A549 (cell line): ENCODE data around the gene GRK5. TPM values are rescaled to one million over a fixed set of nuclear protein-coding genes. Genes with fewer than 3 reads are reported as not detected.

Experiments
- ATAC-seq, 2 experiments: fragments of 200-7000 bp in 1 of 2; fragments of >200 bp in 1 of 2; cut with Nextera tagmentation in 1 of 2; cut with Tn5 transposase in 1 of 2; 3 replicates each; pipeline versions ENCODE4 v1.8.0 to v1.9.1; 2018 to 2020; ENCODE audit warnings: mild to moderate bottlenecking in 1 of 2, moderate library complexity in 1 of 2
- CTCF ChIA-PET: fragments of 300-600 bp; sonication (Branson Sonifier 250); formaldehyde crosslinking; extraction: SDS; loops from one replicate; lab custom pipeline; 2021; ENCODE audit warnings: antibody characterized with exemption, inconsistent platforms; lab: Yijun Ruan, JAX
- POLR2A ChIA-PET: fragments of 350-600 bp; formaldehyde crosslinking; extraction: SDS; loops from one replicate; lab custom pipeline; 2021; ENCODE audit warnings: antibody characterized with exemption, inconsistent platforms; lab: Yijun Ruan, JAX
- DNase-seq, 2 experiments: peaks; one replicate each; pipeline versions ENCODE4 v3.0.0 to v3.0.0-alpha.2; 2011 to 2016; ENCODE audit warnings: low read depth in 1 of 2, low spot score in 1 of 2
- FAIRE-seq: peaks from 2 replicates; lab custom pipeline; 2011; peaks lifted over from hg19 to GRCh38; lab: Jason Lieb, UNC
- H3K27ac ChIP-seq, 2 experiments: fragments of >200 bp; sonication (Bioruptor Twin); formaldehyde crosslinking; 3 replicates each; pipeline ENCODE4 v1.5.1; 2016 to 2017
- H3K4me1 ChIP-seq: fragments of >200 bp; sonication (Bioruptor Twin); formaldehyde crosslinking; 3 replicates; pipeline ENCODE4 v1.6.1; 2016
- H3K4me2 ChIP-seq: fragments of >200 bp; sonication (Bioruptor Twin); formaldehyde crosslinking; 3 replicates; pipeline ENCODE4 v1.6.1; 2016
- H3K4me3 ChIP-seq: fragments of >200 bp; sonication (Bioruptor Twin); formaldehyde crosslinking; 3 replicates; pipeline ENCODE4 v1.5.1; 2016
- H3K9me3 ChIP-seq: fragments of >200 bp; sonication (Bioruptor Twin); formaldehyde crosslinking; 3 replicates; pipeline ENCODE4 v1.6.1; 2016
- CBX2 ChIP-seq: fragments of 200-600 bp; sonication (generic); IDR thresholded peaks from 2 replicates; pipeline ENCODE4 v1.6.1; 2016; ENCODE audit warnings: low read depth, mild to moderate bottlenecking, borderline replicate concordance
- CEBPB ChIP-seq, 2 experiments: fragments of >200 bp in 1 of 2; sonication (Bioruptor Twin) in 1 of 2; formaldehyde crosslinking in 1 of 2; IDR thresholded peaks; 2 replicates each; pipeline ENCODE4 v1.6.1; 2012 to 2016
- EHMT2 ChIP-seq: fragments of 200-600 bp; sonication (generic); IDR thresholded peaks from 2 replicates; pipeline ENCODE4 v1.6.1; 2016; ENCODE audit warnings: antibody characterized with exemption, low read depth, mild to moderate bottlenecking, moderate library complexity
- ESRRA ChIP-seq: fragments of 150-350 bp; IDR thresholded peaks from 2 replicates; pipeline ENCODE4 v1.6.1; 2014; ENCODE audit warnings: mild to moderate bottlenecking, low read length, borderline replicate concordance
- FOXS1 ChIP-seq: fragments of 250-450 bp; sonication (Bioruptor Pico); IDR thresholded peaks from 2 replicates; pipeline ENCODE4 v1.5.0; 2020; ENCODE audit warnings: mild to moderate bottlenecking, moderate library complexity
- GATA3 ChIP-seq: IDR thresholded peaks from 2 replicates; pipeline ENCODE4 v1.6.1; 2012; ENCODE audit warnings: borderline replicate concordance
- HOXB13 ChIP-seq: fragments of 250-450 bp; sonication (Bioruptor Pico); IDR thresholded peaks from 2 replicates; pipeline ENCODE4 v1.5.0; 2020; ENCODE audit warnings: low read depth, mild to moderate bottlenecking, moderate library complexity
- MAZ ChIP-seq: fragments of 150-350 bp; IDR thresholded peaks from 2 replicates; pipeline ENCODE4 v1.6.1; 2014; ENCODE audit warnings: antibody characterized with exemption, low read depth, low read length, borderline replicate concordance
- MYC ChIP-seq: IDR thresholded peaks from 2 replicates; pipeline ENCODE4 v1.6.1; 2012; ENCODE audit warnings: mild to moderate bottlenecking, inconsistent platforms, low read length, improper control_type of control experiment, borderline replicate concordance
- NPAS2 ChIP-seq: fragments of 250-450 bp; sonication (Bioruptor Pico); IDR thresholded peaks from 2 replicates; pipeline ENCODE4 v1.8.0; 2022; ENCODE audit warnings: mild to moderate bottlenecking, moderate library complexity, borderline replicate concordance
- NR3C1 ChIP-seq: fragments of >200 bp; sonication (Bioruptor Twin); formaldehyde crosslinking; IDR thresholded peaks from 3 replicates; pipeline ENCODE4 v1.6.1; 2017
- PHF8 ChIP-seq: fragments of 200-600 bp; sonication (generic); IDR thresholded peaks from 2 replicates; pipeline ENCODE4 v1.6.1; 2016; ENCODE audit warnings: low read depth, mild to moderate bottlenecking, antibody characterized with exemption, moderate library complexity, borderline replicate concordance
- RARB ChIP-seq: fragments of 250-450 bp; sonication (Bioruptor Pico); IDR thresholded peaks from 2 replicates; pipeline ENCODE4 v1.8.0; 2021; ENCODE audit warnings: mild to moderate bottlenecking, moderate library complexity
- RCOR1 ChIP-seq: fragments of 150-350 bp; IDR thresholded peaks from 2 replicates; pipeline ENCODE4 v1.6.1; 2014; ENCODE audit warnings: antibody characterized with exemption, low read length, low read depth
- RNF2 ChIP-seq: fragments of 200-600 bp; sonication (generic); IDR thresholded peaks from 2 replicates; pipeline ENCODE4 v1.6.1; 2016; ENCODE audit warnings: low read depth, mild to moderate bottlenecking, antibody characterized with exemption, moderate library complexity, borderline replicate concordance
- ZC3H11A ChIP-seq: fragments of 450-650 bp; IDR thresholded peaks from 2 replicates; pipeline ENCODE4 v1.6.1; 2014; ENCODE audit warnings: antibody characterized with exemption, mild to moderate bottlenecking
- WGBS: methylation state at CpG from one replicate; pipeline ENCODE4 v1.1.6; 2017; ENCODE audit errors: missing lambda C conversion rate; 5-methylcytosine and 5-hydroxymethylcytosine counted together
- polyA plus RNA-seq, 4 experiments: library from polyadenylated mRNA; depleted of rRNA in 3 of 4; stranded (reverse); fragments of >200 nt; fragmentation: RNase III in 1 of 4; extraction: RNeasy Plus Mini Kit Qiagen cat#74134 plus additional on column Dnase treatment in 1 of 4; gene quantifications; 2 replicates in 3 of 4; 3 replicates in 1 of 4; pipeline ENCODE4 v1.2.3, GENCODE V29; 2011 to 2017
- TF ChIP-seq, protein P1 (sequence below): fragments of >200 bp; sonication (Bioruptor Twin); formaldehyde crosslinking; IDR thresholded peaks from 2 replicates; pipeline ENCODE4 v1.6.1; 2016
- TF ChIP-seq, protein P2 (sequence below): IDR thresholded peaks from 2 replicates; pipeline ENCODE4 v1.6.1; 2012
- TF ChIP-seq, protein P3 (sequence below): fragments of 200-600 bp; sonication (generic); IDR thresholded peaks from 2 replicates; pipeline ENCODE4 v1.6.1; 2016; ENCODE audit warnings: antibody characterized with exemption, mild to moderate bottlenecking, moderate library complexity

The GRK5 gene
- polyA plus RNA-seq, 2 of the 4 experiments (the other 2 are of a cell fraction): 5.0 to 7.9 TPM

DNA sequence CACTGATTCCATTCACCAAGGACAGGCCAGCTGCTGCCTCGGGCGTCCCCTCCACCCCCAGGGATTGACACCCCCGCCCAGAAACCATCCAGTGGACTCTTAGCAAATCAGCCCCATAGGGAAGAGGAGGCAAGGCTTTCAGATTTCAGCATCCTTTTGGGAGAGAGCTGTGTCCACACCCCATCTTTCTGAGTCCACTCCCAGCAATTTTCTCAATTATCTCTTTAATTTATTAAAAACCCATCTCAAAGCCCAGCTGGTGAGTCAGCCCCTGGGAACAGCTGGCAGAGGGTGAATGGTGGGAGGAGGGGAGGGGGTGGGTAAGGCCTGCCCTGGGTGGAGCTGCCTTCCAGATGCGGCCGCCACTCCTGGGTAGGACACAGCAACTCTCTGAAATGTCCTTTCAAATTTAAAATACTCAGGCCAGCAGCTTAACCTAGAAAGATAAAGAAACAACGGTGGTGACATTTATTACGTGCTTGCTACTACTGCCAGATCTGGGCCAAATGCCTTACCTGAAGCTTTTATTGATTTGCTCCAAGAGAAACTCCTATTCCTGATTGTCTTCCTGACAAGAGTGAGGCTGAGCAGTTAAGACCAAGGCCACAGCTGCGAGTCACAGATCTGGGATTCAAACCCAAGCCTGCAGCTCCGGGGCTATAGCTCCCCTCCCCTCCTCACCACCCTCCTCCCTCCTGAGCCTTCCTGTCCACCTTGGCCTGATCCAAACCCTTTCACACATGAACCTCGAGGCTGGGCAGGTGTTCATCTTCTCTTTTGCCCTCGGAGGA is 214.7 kb downstream of the GRK5 start:
- WGBS: 59% methylated on average over 11 of the region's 11 CpGs
- TF ChIP-seq CEBPB (IDR thresholded peaks at IDR 0.05): no peak
- TF ChIP-seq, protein P1, sequence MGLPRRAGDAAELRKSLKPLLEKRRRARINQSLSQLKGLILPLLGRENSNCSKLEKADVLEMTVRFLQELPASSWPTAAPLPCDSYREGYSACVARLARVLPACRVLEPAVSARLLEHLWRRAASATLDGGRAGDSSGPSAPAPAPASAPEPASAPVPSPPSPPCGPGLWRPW: no peak
- no peak for TF ChIP-seq GATA3
- TF ChIP-seq, protein P2, sequence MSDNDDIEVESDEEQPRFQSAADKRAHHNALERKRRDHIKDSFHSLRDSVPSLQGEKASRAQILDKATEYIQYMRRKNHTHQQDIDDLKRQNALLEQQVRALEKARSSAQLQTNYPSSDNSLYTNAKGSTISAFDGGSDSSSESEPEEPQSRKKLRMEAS: no peak
- TF ChIP-seq RARB (CRISPR knock-in tag): no peak
- no peak for TF ChIP-seq PHF8
- TF ChIP-seq, protein P3, sequence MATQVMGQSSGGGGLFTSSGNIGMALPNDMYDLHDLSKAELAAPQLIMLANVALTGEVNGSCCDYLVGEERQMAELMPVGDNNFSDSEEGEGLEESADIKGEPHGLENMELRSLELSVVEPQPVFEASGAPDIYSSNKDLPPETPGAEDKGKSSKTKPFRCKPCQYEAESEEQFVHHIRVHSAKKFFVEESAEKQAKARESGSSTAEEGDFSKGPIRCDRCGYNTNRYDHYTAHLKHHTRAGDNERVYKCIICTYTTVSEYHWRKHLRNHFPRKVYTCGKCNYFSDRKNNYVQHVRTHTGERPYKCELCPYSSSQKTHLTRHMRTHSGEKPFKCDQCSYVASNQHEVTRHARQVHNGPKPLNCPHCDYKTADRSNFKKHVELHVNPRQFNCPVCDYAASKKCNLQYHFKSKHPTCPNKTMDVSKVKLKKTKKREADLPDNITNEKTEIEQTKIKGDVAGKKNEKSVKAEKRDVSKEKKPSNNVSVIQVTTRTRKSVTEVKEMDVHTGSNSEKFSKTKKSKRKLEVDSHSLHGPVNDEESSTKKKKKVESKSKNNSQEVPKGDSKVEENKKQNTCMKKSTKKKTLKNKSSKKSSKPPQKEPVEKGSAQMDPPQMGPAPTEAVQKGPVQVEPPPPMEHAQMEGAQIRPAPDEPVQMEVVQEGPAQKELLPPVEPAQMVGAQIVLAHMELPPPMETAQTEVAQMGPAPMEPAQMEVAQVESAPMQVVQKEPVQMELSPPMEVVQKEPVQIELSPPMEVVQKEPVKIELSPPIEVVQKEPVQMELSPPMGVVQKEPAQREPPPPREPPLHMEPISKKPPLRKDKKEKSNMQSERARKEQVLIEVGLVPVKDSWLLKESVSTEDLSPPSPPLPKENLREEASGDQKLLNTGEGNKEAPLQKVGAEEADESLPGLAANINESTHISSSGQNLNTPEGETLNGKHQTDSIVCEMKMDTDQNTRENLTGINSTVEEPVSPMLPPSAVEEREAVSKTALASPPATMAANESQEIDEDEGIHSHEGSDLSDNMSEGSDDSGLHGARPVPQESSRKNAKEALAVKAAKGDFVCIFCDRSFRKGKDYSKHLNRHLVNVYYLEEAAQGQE: no peak
- no peak for TF ChIP-seq HOXB13 (CRISPR knock-in tag)
- TF ChIP-seq CBX2: no peak
- Histone ChIP-seq H3K4me1 (no peaks in the 10 kb centered on the region), H3K9me3 (no peaks in the 10 kb centered on the region), H3K4me3 (no peak overlapping the region), H3K27ac (no peak overlapping the region), H3K4me2 (no peak overlapping the region)
- CTCF ChIA-PET: interaction anchor here (0.7 to 11.0 kb wide), 8 partner anchors 10 to 700 kb away, joined by 3 to 102 read pairs (median 10); partner anchors contain the start of genes GRK5 and RGS10
- DNase-seq (no peak), ATAC-seq (no peak), FAIRE-seq (no peak)
- POLR2A ChIA-PET: interaction anchor here (1.3 kb wide), 1 partner anchor 215 kb away, joined by 4 read pairs; the partner anchor contains the start of gene GRK5

DNA sequence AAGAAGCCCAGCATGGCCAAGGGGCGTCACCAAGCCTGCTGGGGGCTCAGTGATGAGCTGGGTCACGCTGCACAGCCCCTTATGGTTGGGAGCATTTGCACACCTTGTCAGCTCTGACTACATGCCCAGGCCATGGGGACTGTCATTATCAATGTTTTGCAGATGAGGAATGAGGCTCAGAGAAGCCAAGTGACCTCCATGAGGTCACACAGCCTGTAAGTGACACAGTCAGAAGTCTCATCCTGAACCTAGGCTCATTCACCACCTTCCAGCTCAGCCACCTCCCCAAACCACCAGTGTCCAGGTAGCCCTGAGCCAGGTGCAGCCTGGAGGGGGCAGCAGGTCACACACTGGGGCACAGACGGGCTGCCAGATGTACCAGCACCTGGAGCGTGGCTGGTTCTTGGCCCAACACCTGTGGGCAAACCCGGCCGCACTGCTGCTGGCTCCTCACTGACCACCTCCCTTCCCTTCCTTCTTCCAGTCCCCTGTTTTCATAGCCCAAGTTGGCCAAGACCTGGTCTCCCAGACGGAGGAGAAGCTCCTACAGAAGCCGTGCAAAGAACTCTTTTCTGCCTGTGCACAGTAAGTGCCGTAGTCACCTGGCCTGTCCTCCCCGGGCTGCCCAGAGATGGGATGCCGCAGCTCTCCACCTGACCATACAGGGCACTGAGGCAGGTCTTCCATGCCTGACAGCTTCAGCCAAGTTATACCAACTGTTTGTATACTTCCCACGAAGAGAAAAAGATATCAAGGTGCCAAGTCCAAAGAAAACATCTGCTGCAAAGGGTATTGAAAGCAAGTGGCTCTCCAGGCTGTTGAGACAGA is 215.5 kb downstream of the GRK5 start:
- ATAC-seq: no peak
- FAIRE-seq: no peak
- ChIA-PET POLR2A (interaction anchor here (1.3 kb wide), 1 partner anchor 215 kb away, joined by 4 read pairs; the partner anchor contains the start of gene GRK5), CTCF (interaction anchor here (0.7 to 11.0 kb wide), 8 partner anchors 9 to 701 kb away, joined by 3 to 102 read pairs (median 10); partner anchors contain the start of genes GRK5 and RGS10)
- no peak overlapping the region for H3K4me2 ChIP-seq
- H3K4me3 ChIP-seq: no peak overlapping the region
- no peak for DNase-seq
- 94% methylated on average over 11 of the region's 12 CpGs for WGBS
- no peak for TF ChIP-seq CBX2
- TF ChIP-seq ESRRA: no peak
- no peak for TF ChIP-seq ZC3H11A
- TF ChIP-seq MAZ: no peak
- TF ChIP-seq EHMT2: no peak
- no peak for TF ChIP-seq RARB (CRISPR knock-in tag)
- no peak for TF ChIP-seq RNF2
- no peak for TF ChIP-seq NR3C1
- TF ChIP-seq NPAS2 (CRISPR knock-in tag): no peak
- no peak for TF ChIP-seq RCOR1
- TF ChIP-seq FOXS1 (CRISPR knock-in tag): no peak
- TF ChIP-seq MYC: no peak
- H3K4me1 ChIP-seq: no peaks in the 10 kb centered on the region
- H3K27ac ChIP-seq: no peak overlapping the region
- no peaks in the 10 kb centered on the region for H3K9me3 ChIP-seq
